Parathyroid adenoma (tissue), 2 donors: ENCODE measurements around the gene EPHA4.

Experiments
- H2AFZ ChIP-seq: fragments of 300-600 bp; sonication (generic); one replicate; pipeline ENCODE4 v1.7.0; 2017; ENCODE audit warnings: antibody characterized with exemption, mild to moderate bottlenecking
- H3K27ac ChIP-seq: fragments of 300-600 bp; sonication (generic); one replicate; pipeline ENCODE4 v1.7.0; 2017
- H3K27me3 ChIP-seq: fragments of 300-600 bp; sonication (generic); one replicate; pipeline ENCODE4 v1.7.0; 2017; ENCODE audit warnings: low read length; ENCODE audit not compliant: control insufficient read depth, insufficient read depth
- H3K36me3 ChIP-seq: fragments of 300-600 bp; sonication (generic); one replicate; pipeline ENCODE4 v1.7.0; 2017; ENCODE audit warnings: low read length; ENCODE audit not compliant: control insufficient read depth, insufficient read depth
- H3K4me1 ChIP-seq: fragments of 300-600 bp; sonication (generic); one replicate; pipeline ENCODE4 v1.7.0; 2017; ENCODE audit warnings: control low read depth
- H3K4me2 ChIP-seq: fragments of 300-600 bp; sonication (generic); one replicate; pipeline ENCODE4 v1.7.0; 2017; ENCODE audit warnings: low read length
- H3K4me3 ChIP-seq: fragments of 300-600 bp; sonication (generic); one replicate; pipeline ENCODE4 v1.7.0; 2017; ENCODE audit warnings: low read depth, low read length
- H3K79me2 ChIP-seq: fragments of 300-600 bp; sonication (generic); one replicate; pipeline ENCODE4 v1.7.0; 2017; ENCODE audit warnings: control low read depth
- H3K9ac ChIP-seq: fragments of 300-600 bp; sonication (generic); one replicate; pipeline ENCODE4 v1.7.0; 2017; ENCODE audit warnings: mild to moderate bottlenecking
- H3K9me3 ChIP-seq: fragments of 300-600 bp; sonication (generic); one replicate; pipeline ENCODE4 v1.7.0; 2017; ENCODE audit warnings: low read length; ENCODE audit not compliant: control insufficient read depth
- CTCF ChIP-seq: fragments of 300-600 bp; sonication (generic); IDR thresholded peaks from one replicate; pipeline ENCODE4 v1.7.0; 2017; ENCODE audit warnings: antibody characterized with exemption, mild to moderate bottlenecking
- donor health status: primary hyperparathyroidism.

EPHA4 gene

GRCh38 chr2:221454459-221455105 is 117.5 kb downstream of the EPHA4 start:
- Histone ChIP-seq H3K79me2 (no peaks in the 10 kb centered on the region), H3K9ac (no peak overlapping the region), H3K27me3 (no peaks in the 10 kb centered on the region), H3K4me1 (no peaks in the 10 kb centered on the region), H3K36me3 (no peaks in the 10 kb centered on the region), H3K4me2 (no peak overlapping the region), H3K4me3 (no peak overlapping the region), H2AFZ (no peak overlapping the region), H3K27ac (no peak overlapping the region), H3K9me3 (no peaks in the 10 kb centered on the region)
- no peak for TF ChIP-seq CTCF

- Histone ChIP-seq H3K79me2 (no peaks in the 10 kb centered on the region), H3K4me3 (no peak overlapping the region), H3K36me3 (no peaks in the 10 kb centered on the region), H3K27me3 (no peaks in the 10 kb centered on the region), H3K27ac (no peak overlapping the region), H2AFZ (no peak overlapping the region), H3K4me2 (no peak overlapping the region), H3K9me3 (no peaks in the 10 kb centered on the region), H3K9ac (no peak overlapping the region), H3K4me1 (no peaks in the 10 kb centered on the region)
- no peak for TF ChIP-seq CTCF
These were observed 120.0 kb downstream of the EPHA4 start for GRCh38 chr2:221451862-221452788.

GRCh38 chr2:221450280-221450679 is 121.8 kb downstream of the EPHA4 start:
- H3K4me1 ChIP-seq = no peaks in the 10 kb centered on the region
- H3K27me3 ChIP-seq = no peaks in the 10 kb centered on the region
- H3K9me3 ChIP-seq = no peaks in the 10 kb centered on the region
- no peaks in the 10 kb centered on the region for H3K36me3 ChIP-seq
- H3K79me2 ChIP-seq = no peaks in the 10 kb centered on the region
- H3K4me2 ChIP-seq = no peak overlapping the region
- no peak overlapping the region for H2AFZ ChIP-seq
- H3K27ac ChIP-seq = no peak overlapping the region
- TF ChIP-seq CTCF = no peak
- no peak overlapping the region for H3K4me3 ChIP-seq
- no peak overlapping the region for H3K9ac ChIP-seq

GRCh38 chr2:221449406-221449805 is 122.7 kb downstream of the EPHA4 start:
- no peaks in the 10 kb centered on the region for H3K9me3 ChIP-seq
- no peaks in the 10 kb centered on the region for H3K79me2 ChIP-seq
- no peak overlapping the region for H3K9ac ChIP-seq
- no peak for TF ChIP-seq CTCF
- no peak overlapping the region for H3K4me2 ChIP-seq
- no peaks in the 10 kb centered on the region for H3K36me3 ChIP-seq
- H3K27me3 ChIP-seq = no peaks in the 10 kb centered on the region
- no peak overlapping the region for H3K4me3 ChIP-seq
- H2AFZ ChIP-seq = no peak overlapping the region
- H3K4me1 ChIP-seq = no peaks in the 10 kb centered on the region
- H3K27ac ChIP-seq = no peak overlapping the region
